GM19193 (cell line): Measurements from ENCODE around the gene GALNT7.

ENCODE experiments used
- POLR2A ChIP-seq: IDR thresholded peaks from 4 replicates; pipeline ENCODE4 v1.6.1; 2011; ENCODE audit not compliant: insufficient read depth, insufficient read length; ENCODE audit errors: extremely low read depth

GALNT7 gene

GRCh38 chr4:173208420-173208819 lies 39.8 kb downstream of the GALNT7 start:
- TF ChIP-seq POLR2A: no peak

- TF ChIP-seq POLR2A: no peak
These were observed 42.6 kb downstream of the GALNT7 start for GRCh38 chr4:173211222-173211621.

DNA sequence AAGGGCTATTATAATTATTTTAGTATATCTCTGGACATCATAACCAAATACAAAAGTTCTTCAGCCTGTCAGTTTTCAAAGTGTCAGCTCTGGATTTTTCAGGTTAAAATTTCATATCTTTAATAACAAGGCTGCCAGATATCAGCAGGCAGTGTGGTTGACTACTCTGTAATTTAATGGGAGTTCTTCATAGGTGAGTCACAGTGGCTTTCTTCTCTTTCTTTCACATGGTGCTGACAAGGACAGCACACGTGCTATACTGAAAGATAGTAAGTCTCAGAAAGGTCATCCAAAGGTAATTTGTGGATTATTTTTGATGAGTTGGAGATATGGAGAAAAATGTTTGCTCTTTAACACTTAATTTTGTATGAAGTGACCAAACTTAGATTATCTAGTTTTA lies 43.2 kb downstream of the GALNT7 start:
- no peak for TF ChIP-seq POLR2A

DNA sequence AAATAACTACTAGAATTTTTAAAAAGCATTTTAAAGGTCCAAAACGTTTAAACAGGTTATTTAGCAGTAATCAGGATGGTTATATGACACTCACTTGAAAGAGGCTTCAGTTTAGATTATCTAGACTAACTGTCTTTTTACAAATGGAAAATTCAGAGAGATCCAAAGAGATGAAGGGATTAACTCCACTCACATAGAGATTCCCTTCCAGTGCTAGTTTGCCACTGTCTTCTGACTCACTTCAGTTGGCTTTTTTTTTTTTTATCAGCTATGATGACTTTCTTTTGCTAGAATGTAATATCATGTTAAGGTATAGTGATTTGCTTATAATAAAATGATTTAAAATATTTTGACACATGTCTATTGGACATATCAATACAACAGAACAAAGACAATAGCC lies 43.8 kb downstream of the GALNT7 start:
- no peak for TF ChIP-seq POLR2A

- no peak for TF ChIP-seq POLR2A
These were observed 44.7 kb downstream of the GALNT7 start for GRCh38 chr4:173213296-173213695.

- TF ChIP-seq POLR2A: no peak
These were observed 45.6 kb downstream of the GALNT7 start for GRCh38 chr4:173214231-173214630.

- TF ChIP-seq POLR2A: no peak
These were observed 46.0 kb downstream of the GALNT7 start for GRCh38 chr4:173214661-173215060.

GRCh38 chr4:173217075-173217474 lies 48.5 kb downstream of the GALNT7 start:
- TF ChIP-seq POLR2A: no peak

DNA sequence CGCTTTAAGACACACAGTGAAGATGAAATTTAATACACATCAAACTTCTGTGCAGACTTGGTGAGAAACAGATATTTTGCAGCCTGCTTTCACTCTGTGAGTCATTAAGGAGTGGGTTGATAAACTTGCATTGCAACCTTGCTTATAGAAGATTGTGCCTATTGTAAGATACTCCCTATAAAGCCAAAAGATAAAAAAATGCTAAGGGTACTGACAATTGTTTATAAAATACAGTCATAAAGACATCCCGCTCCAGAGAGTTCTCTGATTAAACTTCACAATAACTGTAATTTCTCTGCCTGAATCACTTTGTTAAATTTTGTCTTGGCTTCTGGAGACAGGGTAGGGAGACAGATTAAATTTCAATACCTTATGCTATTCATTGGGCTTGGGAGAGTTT lies 49.1 kb downstream of the GALNT7 start:
- TF ChIP-seq POLR2A: no peak

DNA sequence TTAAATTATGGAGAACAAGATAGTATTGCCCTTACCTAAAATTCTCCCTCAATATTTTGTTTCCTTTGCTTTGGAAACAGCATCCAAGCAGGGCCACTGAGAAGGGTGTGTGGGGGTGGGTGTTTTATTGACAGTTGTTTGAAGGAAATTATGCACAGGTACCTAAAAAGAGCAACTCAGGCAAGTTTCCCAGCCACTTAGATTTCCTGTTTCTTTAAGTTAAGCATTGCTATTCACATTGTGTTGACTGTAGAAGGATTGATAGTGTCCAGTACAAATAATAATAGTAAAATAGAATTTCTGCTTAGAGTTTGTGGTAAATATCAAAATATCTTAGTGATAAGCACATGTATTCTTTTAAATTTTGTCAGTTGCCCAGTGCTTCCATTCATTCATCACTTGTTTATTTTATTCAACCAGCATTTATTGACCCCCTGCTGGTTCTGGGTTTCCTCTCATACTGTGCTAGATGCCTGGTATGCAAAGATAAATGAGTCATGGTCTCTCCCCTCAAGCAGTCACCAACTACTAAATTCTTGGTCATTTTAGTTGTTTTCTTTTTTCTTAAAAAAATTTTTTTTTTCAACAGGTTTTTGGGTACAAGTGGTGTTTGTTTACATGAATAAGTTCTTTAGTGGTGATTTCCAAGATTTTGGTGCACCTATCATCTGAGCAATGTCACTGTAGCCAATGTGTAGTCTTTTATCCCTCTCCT lies 50.0 kb downstream of the GALNT7 start:
- no peak for TF ChIP-seq POLR2A

GRCh38 chr4:173223743-173224142 lies 55.1 kb downstream of the GALNT7 start:
- TF ChIP-seq POLR2A: no peak

GRCh38 chr4:173226401-173226888 lies 57.8 kb downstream of the GALNT7 start:
- no peak for TF ChIP-seq POLR2A

DNA sequence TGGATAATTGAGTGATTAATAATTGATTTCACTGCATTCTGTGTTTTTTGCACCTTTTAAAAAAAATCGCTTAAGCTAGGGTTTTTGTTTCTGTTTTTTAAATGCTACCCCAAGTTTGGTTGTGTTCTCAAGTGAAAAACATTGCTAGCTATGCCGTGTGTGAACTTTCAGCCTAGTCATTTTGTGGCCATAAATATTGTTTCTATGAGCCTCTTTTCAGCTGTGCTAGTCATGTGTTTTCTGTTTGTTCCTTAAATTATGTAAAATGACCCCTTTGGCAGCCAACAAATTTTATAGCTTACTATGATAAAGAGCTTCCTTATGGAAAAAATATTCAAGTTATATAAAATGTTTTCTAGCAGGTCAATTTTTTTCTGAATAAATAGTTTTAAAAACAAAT lies 59.1 kb downstream of the GALNT7 start:
- no peak for TF ChIP-seq POLR2A

DNA sequence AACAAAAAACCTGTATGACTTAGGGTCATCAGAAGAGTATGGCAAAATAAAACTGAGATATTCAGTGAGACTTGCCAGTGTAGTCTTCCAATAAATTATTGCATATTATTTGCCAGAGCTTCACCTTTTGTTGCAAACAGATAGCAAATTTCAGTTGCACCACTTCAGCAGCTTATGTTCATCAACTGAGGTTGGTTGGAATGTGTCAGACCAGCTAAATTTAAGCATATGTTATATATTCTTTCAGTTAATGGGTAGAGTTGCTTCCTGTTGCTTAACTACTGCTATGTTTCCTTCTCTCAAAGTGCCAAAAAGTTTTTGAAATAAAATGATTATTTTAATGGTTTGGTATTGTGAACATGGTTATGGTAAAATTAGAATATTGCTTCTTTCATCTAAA lies 61.5 kb downstream of the GALNT7 start:
- TF ChIP-seq POLR2A: no peak

- no peak for TF ChIP-seq POLR2A
These were observed 63.3 kb downstream of the GALNT7 start for GRCh38 chr4:173231916-173232315.

GRCh38 chr4:173233857-173234256 lies 65.2 kb downstream of the GALNT7 start:
- TF ChIP-seq POLR2A: no peak

GRCh38 chr4:173235050-173235449 lies 66.4 kb downstream of the GALNT7 start:
- no peak for TF ChIP-seq POLR2A
